HG02588 (cell line): ENCODE measurements around the gene S1PR4.
"Not testable (repeated sequence)": the region's sequence is repeated elsewhere in the genome, so short reads cannot be mapped to it uniquely, and the experiment has no call there.

Source experiments
- ATAC-seq: cut with Tn5 transposase; IDR thresholded peaks from one replicate; pipeline ENCODE4 v1.9.1; 2021; ENCODE audit warnings: mild to moderate bottlenecking, moderate library complexity; ENCODE audit not compliant: unreplicated experiment

S1PR4 gene

GRCh38 chr19:3176715-3177501 lies 1.7 kb upstream of the S1PR4 start:
- ATAC-seq = no peak

GRCh38 chr19:3178973-3179738 lies 587 bp downstream of the S1PR4 start:
- ATAC-seq = peak; percentile 11

DNA sequence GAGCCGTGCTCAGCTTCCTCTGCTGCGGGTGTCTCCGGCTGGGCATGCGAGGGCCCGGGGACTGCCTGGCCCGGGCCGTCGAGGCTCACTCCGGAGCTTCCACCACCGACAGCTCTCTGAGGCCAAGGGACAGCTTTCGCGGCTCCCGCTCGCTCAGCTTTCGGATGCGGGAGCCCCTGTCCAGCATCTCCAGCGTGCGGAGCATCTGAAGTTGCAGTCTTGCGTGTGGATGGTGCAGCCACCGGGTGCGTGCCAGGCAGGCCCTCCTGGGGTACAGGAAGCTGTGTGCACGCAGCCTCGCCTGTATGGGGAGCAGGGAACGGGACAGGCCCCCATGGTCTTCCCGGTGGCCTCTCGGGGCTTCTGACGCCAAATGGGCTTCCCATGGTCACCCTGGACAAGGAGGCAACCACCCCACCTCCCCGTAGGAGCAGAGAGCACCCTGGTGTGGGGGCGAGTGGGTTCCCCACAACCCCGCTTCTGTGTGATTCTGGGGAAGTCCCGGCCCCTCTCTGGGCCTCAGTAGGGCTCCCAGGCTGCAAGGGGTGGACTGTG lies 1.2 kb downstream of the S1PR4 start:
- no peak for ATAC-seq

DNA sequence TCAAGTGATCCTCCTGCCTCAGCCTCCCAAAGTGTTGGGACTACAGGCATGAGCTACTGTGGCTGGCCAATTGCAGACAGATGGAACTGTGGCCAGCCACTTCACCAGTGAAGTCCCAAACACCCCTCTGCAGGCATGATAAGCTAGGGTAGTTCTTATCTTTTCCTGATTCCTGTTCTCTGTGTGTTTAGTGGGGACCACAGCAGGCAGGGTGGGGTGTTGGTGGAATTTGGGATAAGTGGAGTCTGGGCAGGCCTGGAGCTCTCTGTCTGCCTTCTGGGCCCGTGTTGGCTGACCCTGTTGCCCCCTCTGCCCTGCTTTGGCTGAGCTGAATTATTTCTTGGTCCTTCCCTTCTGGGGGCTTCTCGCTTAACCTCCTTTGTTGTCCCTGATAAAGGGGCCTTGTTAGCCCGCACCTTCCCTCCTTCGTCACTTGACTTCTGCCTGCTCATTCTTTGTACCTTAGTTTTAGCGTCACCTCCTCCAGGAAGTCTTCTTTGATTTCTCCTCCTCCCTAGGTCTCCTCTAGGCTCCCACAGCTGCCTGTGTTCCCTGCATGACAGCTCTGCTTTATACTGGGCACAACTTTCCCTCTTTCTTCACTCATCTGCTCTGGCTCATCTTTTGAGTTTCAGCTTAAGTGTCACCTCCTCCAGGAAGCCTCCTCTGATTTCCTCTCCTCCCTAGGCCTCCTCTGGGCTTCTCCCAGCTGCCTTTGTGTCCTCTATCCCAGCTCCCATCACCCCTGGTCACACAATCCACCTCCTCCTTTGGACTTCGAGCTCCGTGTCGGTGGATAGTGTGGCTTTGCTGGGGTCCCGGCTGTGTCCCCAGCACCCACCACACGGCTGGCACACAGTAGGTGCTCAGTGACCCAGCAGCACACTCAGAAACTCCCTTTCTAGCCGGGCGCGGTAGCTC lies 5.4 kb downstream of the S1PR4 start:
- ATAC-seq = no peak

- peak; percentile 23 for ATAC-seq
Observed at GRCh38 chr19:3184847-3185460, 6.4 kb downstream of the S1PR4 start.

DNA sequence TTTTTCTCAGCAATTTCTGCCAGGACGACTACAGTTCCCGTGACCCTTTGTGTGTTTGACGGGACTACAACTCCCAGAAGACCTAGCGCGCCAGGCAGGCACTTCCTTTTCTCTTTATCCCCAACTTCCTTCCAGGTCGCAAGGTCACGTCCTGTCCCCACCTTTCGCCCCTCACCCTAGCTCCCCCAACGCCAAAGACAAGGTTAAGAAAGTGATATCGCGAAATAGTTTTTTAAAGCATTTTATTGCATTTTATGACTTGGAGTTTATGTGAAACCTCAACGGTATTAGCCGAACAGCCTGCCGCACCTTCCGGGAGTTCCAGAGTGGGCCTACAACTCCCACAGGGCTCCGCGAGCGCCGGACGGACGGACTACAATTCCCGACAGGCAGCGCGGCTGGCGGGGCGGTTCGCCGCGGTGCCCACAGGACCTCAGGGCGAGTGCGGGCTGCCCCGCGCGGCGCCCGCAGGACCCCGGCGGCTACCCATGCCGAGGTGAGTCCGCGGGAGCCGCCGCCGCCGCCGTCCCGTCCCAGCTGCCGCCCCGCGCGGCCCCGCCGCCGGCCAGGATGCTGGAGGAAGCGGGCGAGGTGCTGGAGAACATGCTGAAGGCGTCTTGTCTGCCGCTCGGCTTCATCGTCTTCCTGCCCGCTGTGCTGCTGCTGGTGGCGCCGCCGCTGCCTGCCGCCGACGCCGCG lies 7.0 kb downstream of the S1PR4 start, which contains the start of gene NCLN:
TSS of gene NCLN (plus strand) at position 470 of the 699 bp plus-strand sequence. CDS start at position 571, 101 bp downstream.
- ATAC-seq = peak; percentile 69

GRCh38 chr19:3186160-3186688 lies 7.7 kb downstream of the S1PR4 start:
- ATAC-seq = no peak

- ATAC-seq = no peak
Observed at GRCh38 chr19:3186891-3187661, 8.5 kb downstream of the S1PR4 start.

DNA sequence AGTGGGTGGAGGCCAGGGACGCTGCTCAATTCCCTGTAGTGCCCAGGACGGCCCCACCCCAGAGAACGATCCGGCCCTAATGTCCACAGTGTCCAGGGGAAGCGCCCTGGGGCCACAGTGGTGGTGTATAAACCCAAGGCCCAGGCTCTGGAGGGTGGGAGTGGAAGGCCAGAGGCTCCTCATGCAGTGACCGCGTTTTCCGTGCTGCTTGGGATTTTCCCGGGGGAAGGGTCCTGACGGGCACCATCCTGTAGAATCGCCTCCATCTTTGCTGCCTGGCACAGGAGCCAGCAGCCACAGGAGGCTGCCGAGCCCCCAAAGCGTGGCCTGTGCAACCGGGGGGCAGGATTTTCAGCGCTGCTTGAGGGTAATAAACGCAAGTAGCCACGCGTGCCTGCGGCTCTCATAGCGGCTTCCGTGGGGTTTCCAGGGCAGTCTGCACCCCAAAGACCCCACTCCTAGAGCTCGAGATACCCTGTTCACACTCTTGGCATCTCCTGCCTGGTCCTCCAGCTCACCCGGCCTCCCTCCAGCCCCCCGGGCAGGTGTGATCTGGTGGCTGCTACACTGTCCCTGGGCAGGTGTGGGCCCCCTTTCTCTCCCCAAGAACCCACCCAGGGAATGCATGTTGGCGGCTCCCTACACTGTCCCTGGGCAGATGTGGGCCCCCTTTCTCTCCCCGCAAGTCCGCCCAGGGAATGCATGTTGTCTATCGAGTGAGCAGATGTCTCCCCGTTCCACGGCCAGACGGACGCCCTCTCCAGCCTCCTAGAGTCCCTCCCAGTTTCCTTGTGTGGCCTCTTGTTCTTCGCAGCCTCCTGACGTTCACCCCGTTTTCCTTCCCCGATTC lies 9.3 kb downstream of the S1PR4 start:
- ATAC-seq = no peak

DNA sequence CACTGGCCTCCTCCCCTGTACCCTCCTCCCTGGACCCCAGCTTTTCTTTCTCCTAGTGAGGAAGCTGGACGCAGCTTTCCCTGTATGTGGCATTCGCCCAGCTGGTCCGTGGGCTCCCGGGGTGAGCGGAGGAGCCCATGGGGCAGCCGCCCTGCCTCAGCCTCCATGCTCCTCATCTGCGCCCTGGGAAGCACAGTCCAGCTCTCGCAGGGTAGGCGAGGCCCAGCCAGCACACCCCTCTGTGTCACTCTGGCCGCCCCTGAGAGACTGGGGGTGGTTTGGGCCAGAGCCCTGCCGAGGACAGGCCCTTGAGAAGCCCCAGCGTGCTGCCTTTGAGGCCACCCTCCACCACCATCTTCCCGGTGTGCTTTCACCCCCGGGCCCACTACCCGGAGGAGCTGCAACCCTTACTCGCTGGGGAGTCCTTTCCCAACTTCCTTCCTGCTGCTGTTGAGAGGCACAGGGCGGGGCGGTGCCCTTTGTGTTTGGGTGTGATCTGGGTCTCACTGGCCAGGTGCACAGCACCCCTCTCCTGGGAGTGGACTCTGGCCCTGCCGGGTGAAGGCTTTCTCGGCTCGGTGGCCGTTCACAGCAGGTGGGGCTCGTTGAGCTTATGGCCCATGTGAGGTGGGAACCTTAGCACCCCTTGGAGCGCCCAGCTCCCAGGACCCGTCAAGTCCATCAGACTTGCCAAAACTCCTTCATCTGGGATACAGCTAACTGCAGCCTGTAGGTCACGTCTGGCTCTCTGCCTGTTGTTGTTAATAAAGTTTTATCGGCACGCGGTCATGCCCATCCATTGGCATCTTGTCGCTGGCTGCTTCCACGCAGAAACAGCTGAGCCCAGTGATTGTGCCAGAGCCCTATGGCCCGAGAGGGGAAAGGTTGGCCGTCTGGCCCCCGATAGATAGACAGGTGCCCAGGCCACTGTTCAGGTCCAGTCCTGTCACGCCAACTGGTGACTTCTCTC lies 10.3 kb downstream of the S1PR4 start:
- no peak for ATAC-seq

DNA sequence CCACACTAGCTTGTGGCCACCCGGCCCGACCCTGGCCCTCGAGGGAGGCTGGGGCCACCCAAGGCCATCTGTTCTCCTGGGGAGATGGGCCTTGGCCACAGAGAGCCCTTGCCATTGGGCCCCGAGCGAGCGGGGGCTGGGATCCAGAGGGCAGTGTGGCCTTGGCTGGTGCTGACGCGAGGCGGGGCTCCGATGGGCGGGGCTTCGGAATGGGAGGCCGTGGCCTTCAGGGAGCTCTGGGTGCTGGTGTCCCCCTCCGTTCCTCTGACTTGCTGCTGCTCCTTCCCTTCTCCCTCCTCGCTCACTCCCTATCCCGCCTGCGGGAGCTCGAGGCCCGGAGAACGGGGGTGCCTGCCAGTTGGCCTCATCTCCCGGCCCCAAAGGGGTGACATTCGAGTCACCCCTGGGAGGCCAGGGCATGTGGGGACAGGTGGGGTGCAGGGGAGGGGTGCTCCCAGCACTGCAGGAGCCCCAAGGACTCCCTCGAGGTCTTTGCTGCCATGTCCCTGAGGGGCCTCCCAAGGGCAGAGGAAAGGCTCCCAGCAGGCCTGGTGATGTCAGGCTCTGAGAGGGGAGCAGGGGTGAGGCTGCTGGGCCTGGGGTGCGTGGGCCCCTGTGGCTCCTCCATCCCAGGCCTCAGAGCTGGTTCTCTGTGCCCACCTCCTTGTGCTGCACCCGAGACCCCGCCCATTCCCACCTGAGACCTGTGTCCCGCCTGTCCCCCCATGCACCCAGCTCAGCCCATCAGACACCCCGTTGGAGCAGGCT lies 11.3 kb downstream of the S1PR4 start:
- no peak for ATAC-seq

- ATAC-seq = no peak
Observed at GRCh38 chr19:3190470-3190770, 11.9 kb downstream of the S1PR4 start.

GRCh38 chr19:3190921-3191805 lies 12.6 kb downstream of the S1PR4 start:
- ATAC-seq = no peak

GRCh38 chr19:3191806-3192104 lies 13.2 kb downstream of the S1PR4 start:
- ATAC-seq = not testable (repeated sequence)

DNA sequence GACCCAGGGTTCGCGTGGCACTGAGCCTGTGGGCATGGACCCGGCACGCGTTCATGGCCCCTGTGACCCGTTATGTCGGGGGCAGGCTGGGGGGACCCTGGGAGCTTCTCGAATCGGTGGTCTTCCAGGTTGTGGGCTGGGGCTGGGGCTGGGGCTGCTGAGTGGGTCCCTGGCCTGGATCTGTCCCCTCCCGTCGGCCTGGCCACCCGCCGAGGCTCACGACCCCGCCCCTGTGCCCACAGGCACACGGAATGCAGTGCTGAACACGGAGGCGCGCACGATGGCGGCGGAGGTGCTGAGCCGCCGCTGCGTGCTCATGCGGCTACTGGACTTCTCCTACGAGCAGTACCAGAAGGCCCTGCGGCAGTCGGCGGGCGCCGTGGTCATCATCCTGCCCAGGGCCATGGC lies 13.7 kb downstream of the S1PR4 start:
- no peak for ATAC-seq
